Heart right ventricle (tissue), 16 donors: Measurements from ENCODE around the gene HSPBP1. TPM values are rescaled to one million over a fixed set of nuclear protein-coding genes. Genes with fewer than 3 reads are reported as not detected.

ENCODE experiments used
- ATAC-seq, 8 donors: fragments of 200-7000 bp; cut with Tn5 transposase; one replicate each; pipeline ENCODE4 v1.9.1; 2020; ENCODE audit warnings: mild to moderate bottlenecking in 8 of 8, moderate library complexity in 8 of 8, moderate number of reproducible peaks in 1 of 8
- DNase-seq, 2 donors: peaks; one replicate each; pipeline ENCODE4 v3.0.0-alpha.2; 2020
- H3K27ac ChIP-seq, 10 donors: fragments of 200-600 bp; sonication (generic) in 2 of 10; one replicate each; pipeline versions ENCODE4 v1.5.0 to v1.8.0; 2020 to 2022; ENCODE audit warnings: mild to moderate bottlenecking in 3 of 10
- H3K27me3 ChIP-seq, 7 donors: fragments of 200-600 bp; one replicate each; pipeline ENCODE4 v1.8.0; 2021 to 2022; ENCODE audit warnings: mild to moderate bottlenecking in 2 of 7
- H3K36me3 ChIP-seq, 9 donors: fragments of 200-600 bp; sonication (generic) in 1 of 9; one replicate each; pipeline versions ENCODE4 v1.5.0 to v1.8.0; 2020 to 2022; ENCODE audit warnings: mild to moderate bottlenecking in 2 of 9
- H3K4me1 ChIP-seq, 9 donors: fragments of 200-600 bp; sonication (generic) in 1 of 9; one replicate each; pipeline versions ENCODE4 v1.5.0 to v1.8.0; 2020 to 2022; ENCODE audit warnings: mild to moderate bottlenecking in 4 of 9
- H3K4me3 ChIP-seq, 10 donors: fragments of 200-600 bp; sonication (generic) in 2 of 10; one replicate each; pipeline versions ENCODE4 v1.5.0 to v1.8.0; 2020 to 2022; ENCODE audit warnings: mild to moderate bottlenecking in 7 of 10, moderate library complexity in 2 of 10
- H3K9me3 ChIP-seq, 11 donors: fragments of 200-600 bp in 10 of 11; sonication (generic) in 2 of 11; one replicate each; pipeline versions ENCODE4 v1.5.0 to v1.8.0; 2013 to 2022; ENCODE audit warnings: mild to moderate bottlenecking in 2 of 11, control low read depth in 1 of 11, moderate library complexity in 1 of 11
- CTCF ChIP-seq, 9 donors: fragments of 200-600 bp; sonication (generic) in 2 of 9; IDR thresholded peaks; one replicate each; pipeline versions ENCODE4 v1.5.0 to v1.8.0; 2021 to 2022; ENCODE audit warnings: antibody characterized with exemption in 9 of 9, mild to moderate bottlenecking in 5 of 9, moderate library complexity in 1 of 9
- WGBS, 2 donors: extraction: QIAGEN DNeasy Blood & Tissue Kit; methylation state at CpG; one replicate each; pipeline ENCODE4 v1.1.7; 2013; ENCODE audit warnings: inconsistent platforms in 1 of 2; 5-methylcytosine and 5-hydroxymethylcytosine counted together
- intact Hi-C, 10 donors: fragments of 100-400 bp; cut with DNase I; formaldehyde crosslinking; loops; one replicate each; pipeline versions ENCODE4 v1.11.1 to v1.14.2; 2022
- polyA plus RNA-seq, 2 donors: library from polyadenylated mRNA; stranded (reverse); fragments of 200-250 nt; gene quantifications; one replicate each; pipeline ENCODE4 v1.2.3, GENCODE V29; 2013
- total RNA-seq, 10 donors: library from RNA; stranded (reverse); fragmentation: NEBNext Ultra II Directional in 3 of 10; extraction: Animal tissue kit (Norgen Biotek cat#: 25700) in 3 of 10; gene quantifications; one replicate each; pipeline versions ENCODE4 v1.2.1 to v1.2.4, GENCODE V29; 2021 to 2023
- donor health status: Arrhythmogenic right ventricular cardiomyopathy.
- donor health status: ischemic (EF 13 %, LVEDD 7.1; RV severe dilation, severe dysfunction).
- donor health status: healthy with polysubstance abuse.
- donor health status: DM: no; HTN: yes; CAD: no.
- donor health status: DM: no; HTN: no; CAD: no.
- donor health status: ischemic (EF 25% LVEDD 6.9; RV normal size, moderate dysfunction).
- donor health status: ischemic (EF 25% LVEDD 5.7; RV mildly dilated, moderate dysfunction).
- donor health status: healthy.
- donor health status: DM: yes; HTN: yes; CAD: no.
- donor health status: Ischemic cardiomyopathy.
- donor health status: ischemic (EF 35%, LVEDD 5.7; RV mildly dilated, moderate dysfunction).
- donor health status: nonischemic (EF 11% LVEDD 7.7; RV severe dilation, severe dysfunction).
- donor health status: DM: yes; HTN: yes; CAD: no.
- donor health status: PGD.
- donor health status: ischemic (EF 29% LVEDD 5.4; RV normal size, mild dysfunction).
- donor health status: nonischemic (EF 23%, LVEDD 6.1; RV moderate dilation, normal function).

HSPBP1 gene
- total and polyA plus RNA-seq, 12 donors, result 26.7 to 83.7 (median 32.6) TPM

- 87 to 98% methylated on average over 12 of the region's 12 CpGs for WGBS, 2 donors
- TF ChIP-seq CTCF (IDR thresholded peaks at IDR 0.05), result no peak
- no peak for DNase-seq
- Histone ChIP-seq H3K4me3 (no peak overlapping the region), H3K4me1 (no peaks in the 10 kb centered on the region), H3K27ac (no peak overlapping the region), H3K36me3 (peaks cover 0 to 41% (median 0%) of the 10 kb centered on the region in 9 donors), H3K9me3 (no peaks in the 10 kb centered on the region), H3K27me3 (no peaks in the 10 kb centered on the region)
- intact Hi-C loops, result no loop called here
- ATAC-seq, result peak in 2 of 8 donors; percentile 6 to 23
Observed at GRCh38 chr19:55265723-55266386, 14.1 kb downstream of the HSPBP1 start.

GRCh38 chr19:55265173-55265572 lies 14.7 kb downstream of the HSPBP1 start:
- 90 to 92% methylated on average over 16 of the region's 16 CpGs for WGBS, 2 donors
- H3K9me3 ChIP-seq, result no peaks in the 10 kb centered on the region
- TF ChIP-seq CTCF (IDR thresholded peaks at IDR 0.05), result no peak
- intact Hi-C loops, result no loop called here
- H3K4me3 ChIP-seq, result no peak overlapping the region
- peaks cover 0 to 37% (median 0%) of the 10 kb centered on the region in 9 donors for H3K36me3 ChIP-seq
- ATAC-seq (no peak), DNase-seq (no peak)
- H3K27me3 ChIP-seq, result no peaks in the 10 kb centered on the region
- peaks cover 0 to 4% (median 1%) of the 10 kb centered on the region in 9 donors for H3K4me1 ChIP-seq
- H3K27ac ChIP-seq, result no peak overlapping the region

GRCh38 chr19:55264531-55264930 lies 15.4 kb downstream of the HSPBP1 start:
- ATAC-seq (no peak), DNase-seq (no peak)
- Histone ChIP-seq H3K4me3 (no peak overlapping the region), H3K36me3 (peaks cover 0 to 31% (median 0%) of the 10 kb centered on the region in 9 donors), H3K9me3 (no peaks in the 10 kb centered on the region), H3K27ac (no peak overlapping the region), H3K27me3 (no peaks in the 10 kb centered on the region), H3K4me1 (peaks cover 4 to 10% (median 7%) of the 10 kb centered on the region in 9 donors)
- intact Hi-C loops, result no loop called here
- WGBS, 2 donors, result 84 to 90% methylated on average over 5 of the region's 5 CpGs
- TF ChIP-seq CTCF (IDR thresholded peaks at IDR 0.05), result no peak

- ATAC-seq (no peak), DNase-seq (no peak)
- intact Hi-C loops, result no loop called here
- H3K27me3 ChIP-seq, result no peaks in the 10 kb centered on the region
- no peak for TF ChIP-seq CTCF (IDR thresholded peaks at IDR 0.05)
- H3K36me3 ChIP-seq, result peaks cover 0 to 15% (median 0%) of the 10 kb centered on the region in 9 donors
- H3K9me3 ChIP-seq, result no peaks in the 10 kb centered on the region
- WGBS, 2 donors, result 96 to 99% methylated on average over 9 of the region's 9 CpGs
- no peak overlapping the region for H3K4me3 ChIP-seq
- no peak overlapping the region for H3K27ac ChIP-seq
- H3K4me1 ChIP-seq, result peaks cover 4 to 18% (median 16%) of the 10 kb centered on the region in 9 donors
Observed at GRCh38 chr19:55262359-55262758, 17.6 kb downstream of the HSPBP1 start.
